Heart right ventricle (tissue), 16 donors: ENCODE measurements around the gene GLIPR1. TPM values are rescaled to one million over a fixed set of nuclear protein-coding genes. Genes with fewer than 3 reads are reported as not detected.

Experiments used
- ATAC-seq, 8 donors: fragments of 200-7000 bp; cut with Tn5 transposase; one replicate each; pipeline ENCODE4 v1.9.1; 2020; ENCODE audit warnings: mild to moderate bottlenecking in 8 of 8, moderate library complexity in 8 of 8, moderate number of reproducible peaks in 1 of 8
- DNase-seq, 2 donors: peaks; one replicate each; pipeline ENCODE4 v3.0.0-alpha.2; 2020
- H3K27ac ChIP-seq, 10 donors: fragments of 200-600 bp; sonication (generic) in 2 of 10; one replicate each; pipeline versions ENCODE4 v1.5.0 to v1.8.0; 2020 to 2022; ENCODE audit warnings: mild to moderate bottlenecking in 3 of 10
- H3K27me3 ChIP-seq, 7 donors: fragments of 200-600 bp; one replicate each; pipeline ENCODE4 v1.8.0; 2021 to 2022; ENCODE audit warnings: mild to moderate bottlenecking in 2 of 7
- H3K36me3 ChIP-seq, 9 donors: fragments of 200-600 bp; sonication (generic) in 1 of 9; one replicate each; pipeline versions ENCODE4 v1.5.0 to v1.8.0; 2020 to 2022; ENCODE audit warnings: mild to moderate bottlenecking in 2 of 9
- H3K4me1 ChIP-seq, 9 donors: fragments of 200-600 bp; sonication (generic) in 1 of 9; one replicate each; pipeline versions ENCODE4 v1.5.0 to v1.8.0; 2020 to 2022; ENCODE audit warnings: mild to moderate bottlenecking in 4 of 9
- H3K4me3 ChIP-seq, 10 donors: fragments of 200-600 bp; sonication (generic) in 2 of 10; one replicate each; pipeline versions ENCODE4 v1.5.0 to v1.8.0; 2020 to 2022; ENCODE audit warnings: mild to moderate bottlenecking in 7 of 10, moderate library complexity in 2 of 10
- H3K9me3 ChIP-seq, 11 donors: fragments of 200-600 bp in 10 of 11; sonication (generic) in 2 of 11; one replicate each; pipeline versions ENCODE4 v1.5.0 to v1.8.0; 2013 to 2022; ENCODE audit warnings: mild to moderate bottlenecking in 2 of 11, control low read depth in 1 of 11, moderate library complexity in 1 of 11
- WGBS, 2 donors: extraction: QIAGEN DNeasy Blood & Tissue Kit; methylation state at CpG; one replicate each; pipeline ENCODE4 v1.1.7; 2013; ENCODE audit warnings: inconsistent platforms in 1 of 2; 5-methylcytosine and 5-hydroxymethylcytosine counted together
- intact Hi-C, 10 donors: fragments of 100-400 bp; cut with DNase I; formaldehyde crosslinking; loops; one replicate each; pipeline versions ENCODE4 v1.11.1 to v1.14.2; 2022
- polyA plus RNA-seq, 2 donors: library from polyadenylated mRNA; stranded (reverse); fragments of 200-250 nt; gene quantifications; one replicate each; pipeline ENCODE4 v1.2.3, GENCODE V29; 2013
- total RNA-seq, 10 donors: library from RNA; stranded (reverse); fragmentation: NEBNext Ultra II Directional in 3 of 10; extraction: Animal tissue kit (Norgen Biotek cat#: 25700) in 3 of 10; gene quantifications; one replicate each; pipeline versions ENCODE4 v1.2.1 to v1.2.4, GENCODE V29; 2021 to 2023
- TF ChIP-seq, protein P1 (sequence below), 9 donors: fragments of 200-600 bp; sonication (generic) in 2 of 9; IDR thresholded peaks; one replicate each; pipeline versions ENCODE4 v1.5.0 to v1.8.0; 2021 to 2022; ENCODE audit warnings: antibody characterized with exemption in 9 of 9, mild to moderate bottlenecking in 5 of 9, moderate library complexity in 1 of 9
- donor health status: Arrhythmogenic right ventricular cardiomyopathy.
- donor health status: ischemic (EF 13 %, LVEDD 7.1; RV severe dilation, severe dysfunction).
- donor health status: healthy with polysubstance abuse.
- donor health status: DM: no; HTN: yes; CAD: no.
- donor health status: DM: no; HTN: no; CAD: no.
- donor health status: ischemic (EF 25% LVEDD 6.9; RV normal size, moderate dysfunction).
- donor health status: ischemic (EF 25% LVEDD 5.7; RV mildly dilated, moderate dysfunction).
- donor health status: healthy.
- donor health status: DM: yes; HTN: yes; CAD: no.
- donor health status: Ischemic cardiomyopathy.
- donor health status: ischemic (EF 35%, LVEDD 5.7; RV mildly dilated, moderate dysfunction).
- donor health status: nonischemic (EF 11% LVEDD 7.7; RV severe dilation, severe dysfunction).
- donor health status: DM: yes; HTN: yes; CAD: no.
- donor health status: PGD.
- donor health status: ischemic (EF 29% LVEDD 5.4; RV normal size, mild dysfunction).
- donor health status: nonischemic (EF 23%, LVEDD 6.1; RV moderate dilation, normal function).

The GLIPR1 gene
- total and polyA plus RNA-seq, 12 donors = 2.0 to 25.6 (median 4.6) TPM

GRCh38 chr12:75542942-75543341 lies 62.4 kb downstream of the GLIPR1 start:
- no peaks in the 10 kb centered on the region for H3K4me1 ChIP-seq
- TF ChIP-seq, protein P1, sequence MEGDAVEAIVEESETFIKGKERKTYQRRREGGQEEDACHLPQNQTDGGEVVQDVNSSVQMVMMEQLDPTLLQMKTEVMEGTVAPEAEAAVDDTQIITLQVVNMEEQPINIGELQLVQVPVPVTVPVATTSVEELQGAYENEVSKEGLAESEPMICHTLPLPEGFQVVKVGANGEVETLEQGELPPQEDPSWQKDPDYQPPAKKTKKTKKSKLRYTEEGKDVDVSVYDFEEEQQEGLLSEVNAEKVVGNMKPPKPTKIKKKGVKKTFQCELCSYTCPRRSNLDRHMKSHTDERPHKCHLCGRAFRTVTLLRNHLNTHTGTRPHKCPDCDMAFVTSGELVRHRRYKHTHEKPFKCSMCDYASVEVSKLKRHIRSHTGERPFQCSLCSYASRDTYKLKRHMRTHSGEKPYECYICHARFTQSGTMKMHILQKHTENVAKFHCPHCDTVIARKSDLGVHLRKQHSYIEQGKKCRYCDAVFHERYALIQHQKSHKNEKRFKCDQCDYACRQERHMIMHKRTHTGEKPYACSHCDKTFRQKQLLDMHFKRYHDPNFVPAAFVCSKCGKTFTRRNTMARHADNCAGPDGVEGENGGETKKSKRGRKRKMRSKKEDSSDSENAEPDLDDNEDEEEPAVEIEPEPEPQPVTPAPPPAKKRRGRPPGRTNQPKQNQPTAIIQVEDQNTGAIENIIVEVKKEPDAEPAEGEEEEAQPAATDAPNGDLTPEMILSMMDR (IDR thresholded peaks at IDR 0.05) = no peak
- intact Hi-C loops = no loop called here
- H3K4me3 ChIP-seq = no peak overlapping the region
- no peak for ATAC-seq
- H3K9me3 ChIP-seq = no peaks in the 10 kb centered on the region
- no peak for DNase-seq
- no peak overlapping the region for H3K27ac ChIP-seq
- no peaks in the 10 kb centered on the region for H3K27me3 ChIP-seq
- no peaks in the 10 kb centered on the region for H3K36me3 ChIP-seq
- 82 to 91% methylated on average over 1 of the region's 1 CpG for WGBS, 2 donors

DNA sequence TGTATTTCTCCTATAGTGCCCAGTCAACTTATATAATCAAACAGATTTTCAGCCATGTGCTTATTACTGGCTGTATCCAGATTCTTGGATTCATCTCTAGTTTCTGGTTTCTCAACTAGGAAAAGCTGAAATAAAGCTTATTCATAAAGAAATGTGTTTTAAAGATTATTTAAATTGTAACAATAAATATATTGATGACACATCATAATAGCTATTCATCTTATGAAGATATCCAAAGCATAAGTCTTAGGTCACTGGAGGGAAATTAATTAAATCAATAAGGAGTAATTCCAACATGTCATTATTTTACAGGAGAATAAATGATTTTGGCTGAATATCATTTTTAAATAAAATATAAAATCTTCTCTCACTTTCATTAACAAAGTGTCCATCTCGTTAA lies 63.0 kb downstream of the GLIPR1 start:
- Histone ChIP-seq H3K27me3 (no peaks in the 10 kb centered on the region), H3K27ac (no peak overlapping the region), H3K4me1 (no peaks in the 10 kb centered on the region), H3K4me3 (no peak overlapping the region), H3K9me3 (no peaks in the 10 kb centered on the region), H3K36me3 (no peaks in the 10 kb centered on the region)
- intact Hi-C loops = no loop called here
- TF ChIP-seq, protein P1 (IDR thresholded peaks at IDR 0.05) = no peak
- WGBS, 2 donors = 96 to 98% methylated on average over 1 of the region's 1 CpG
- ATAC-seq = no peak
- DNase-seq = no peak

DNA sequence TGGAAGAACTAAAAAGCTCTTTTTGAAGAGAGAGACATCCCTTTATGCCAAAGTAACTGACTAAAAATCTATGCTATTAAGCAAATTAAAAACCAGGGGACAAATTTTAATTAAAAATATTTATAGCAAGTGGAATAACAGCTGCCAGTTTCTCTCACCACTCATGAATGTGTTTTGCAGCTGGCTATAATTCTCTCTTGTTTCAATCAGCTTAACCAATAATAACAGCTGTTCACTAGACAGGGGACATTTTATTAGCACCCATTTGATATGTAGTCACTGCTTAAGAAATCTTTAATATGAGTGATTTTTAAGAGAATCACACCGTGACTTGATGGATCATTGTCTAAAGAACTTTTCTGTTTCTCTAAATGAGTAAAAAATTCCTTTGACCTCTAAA lies 65.1 kb downstream of the GLIPR1 start:
- peaks cover 0 to 13% (median 7%) of the 10 kb centered on the region in 9 donors for H3K4me1 ChIP-seq
- no peak overlapping the region for H3K4me3 ChIP-seq
- 77% methylated on average over 1 of the region's 1 CpG for WGBS, 2 donors
- intact Hi-C loops = no loop called here
- TF ChIP-seq, protein P1 (IDR thresholded peaks at IDR 0.05) = no peak
- H3K27me3 ChIP-seq = no peaks in the 10 kb centered on the region
- H3K9me3 ChIP-seq = no peaks in the 10 kb centered on the region
- no peak for DNase-seq
- ATAC-seq = no peak
- no peaks in the 10 kb centered on the region for H3K36me3 ChIP-seq
- no peak overlapping the region for H3K27ac ChIP-seq

DNA sequence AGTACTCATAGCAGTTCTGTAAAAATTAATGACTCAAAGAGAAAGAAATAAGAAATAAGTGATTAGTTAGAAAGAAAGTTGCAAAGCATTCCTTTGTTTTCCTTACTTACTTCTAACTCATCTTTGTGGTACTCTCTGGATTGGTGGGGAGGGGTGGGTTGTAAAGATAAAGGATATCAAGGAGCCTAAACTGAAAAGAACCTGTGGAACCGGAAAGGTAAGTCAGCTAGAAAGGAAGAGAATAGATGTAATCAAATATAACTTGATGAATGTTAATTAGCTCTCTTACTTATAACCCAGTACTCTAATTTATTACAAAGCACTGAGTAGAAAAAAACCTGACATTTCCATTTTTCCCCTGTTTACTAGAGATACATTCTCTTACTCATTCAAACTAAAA lies 68.3 kb downstream of the GLIPR1 start:
- no peak for ATAC-seq
- intact Hi-C loops = no loop called here
- Histone ChIP-seq H3K36me3 (no peaks in the 10 kb centered on the region), H3K4me3 (no peak overlapping the region), H3K9me3 (no peaks in the 10 kb centered on the region), H3K4me1 (peaks cover 0 to 27% (median 18%) of the 10 kb centered on the region in 9 donors), H3K27me3 (no peaks in the 10 kb centered on the region), H3K27ac (no peak overlapping the region)
- DNase-seq = no peak
- 94% methylated on average over 1 of the region's 1 CpG for WGBS, 2 donors
- TF ChIP-seq, protein P1 (IDR thresholded peaks at IDR 0.05) = no peak
